HuH-7 (cell line): ENCODE results near the gene ARPC1B.

ENCODE experiments used
- DNase-seq: peaks from one replicate; pipeline ENCODE4 v3.0.0; 2011; ENCODE audit warnings: low spot score

Gene ARPC1B

DNA sequence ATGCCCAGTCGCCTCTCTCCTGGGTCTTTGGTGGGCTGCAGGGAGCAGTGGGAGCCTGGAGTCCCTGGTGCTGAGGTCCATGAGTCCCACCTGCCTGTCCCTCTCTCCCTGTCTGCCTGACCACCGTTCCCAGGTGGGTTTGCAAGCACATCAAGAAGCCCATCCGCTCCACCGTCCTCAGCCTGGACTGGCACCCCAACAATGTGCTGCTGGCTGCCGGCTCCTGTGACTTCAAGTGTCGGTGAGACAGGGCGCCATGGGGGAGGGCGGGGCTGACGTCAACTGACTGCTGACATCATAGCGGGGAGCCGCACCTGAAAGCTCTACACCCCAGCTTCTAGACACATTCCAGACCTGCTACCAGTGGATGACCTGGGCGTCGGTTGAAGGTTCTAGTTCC lies 15.2 kb downstream of the ARPC1B start:
- no peak for DNase-seq

DNA sequence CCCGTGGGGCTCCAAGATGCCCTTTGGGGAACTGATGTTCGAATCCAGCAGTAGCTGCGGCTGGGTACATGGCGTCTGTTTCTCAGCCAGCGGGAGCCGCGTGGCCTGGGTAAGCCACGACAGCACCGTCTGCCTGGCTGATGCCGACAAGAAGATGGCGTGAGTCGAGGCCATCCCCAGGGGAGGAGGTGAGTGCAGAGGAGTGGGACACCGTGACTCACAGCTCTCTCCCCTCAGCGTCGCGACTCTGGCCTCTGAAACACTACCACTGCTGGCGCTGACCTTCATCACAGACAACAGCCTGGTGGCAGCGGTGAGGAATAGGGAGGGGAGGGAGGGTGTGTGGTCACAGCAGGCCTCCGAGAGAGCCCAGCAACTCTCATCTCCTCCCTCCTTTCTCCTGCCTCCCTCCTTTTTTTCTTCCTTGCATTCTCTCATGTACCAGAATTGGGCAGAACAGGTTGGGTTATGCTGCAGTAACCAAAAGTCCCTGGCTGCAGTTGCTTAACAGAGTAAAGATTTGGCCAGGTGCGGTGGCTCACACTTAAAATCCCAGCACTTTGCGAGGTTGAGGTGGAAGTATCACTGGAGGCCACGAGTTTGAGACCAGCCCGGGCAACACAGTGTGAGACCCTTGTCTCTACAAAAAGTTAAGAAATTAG lies 16.5 kb downstream of the ARPC1B start:
- DNase-seq: no peak

GRCh38 chr7:99392046-99392445 lies 17.5 kb downstream of the ARPC1B start:
- no peak for DNase-seq

GRCh38 chr7:99392659-99393354 lies 18.3 kb downstream of the ARPC1B start:
- no peak for DNase-seq

- DNase-seq: no peak
Measured at GRCh38 chr7:99393355-99394187, 19.0 kb downstream of the ARPC1B start.

GRCh38 chr7:99394188-99394502 lies 19.6 kb downstream of the ARPC1B start:
- no peak for DNase-seq

DNA sequence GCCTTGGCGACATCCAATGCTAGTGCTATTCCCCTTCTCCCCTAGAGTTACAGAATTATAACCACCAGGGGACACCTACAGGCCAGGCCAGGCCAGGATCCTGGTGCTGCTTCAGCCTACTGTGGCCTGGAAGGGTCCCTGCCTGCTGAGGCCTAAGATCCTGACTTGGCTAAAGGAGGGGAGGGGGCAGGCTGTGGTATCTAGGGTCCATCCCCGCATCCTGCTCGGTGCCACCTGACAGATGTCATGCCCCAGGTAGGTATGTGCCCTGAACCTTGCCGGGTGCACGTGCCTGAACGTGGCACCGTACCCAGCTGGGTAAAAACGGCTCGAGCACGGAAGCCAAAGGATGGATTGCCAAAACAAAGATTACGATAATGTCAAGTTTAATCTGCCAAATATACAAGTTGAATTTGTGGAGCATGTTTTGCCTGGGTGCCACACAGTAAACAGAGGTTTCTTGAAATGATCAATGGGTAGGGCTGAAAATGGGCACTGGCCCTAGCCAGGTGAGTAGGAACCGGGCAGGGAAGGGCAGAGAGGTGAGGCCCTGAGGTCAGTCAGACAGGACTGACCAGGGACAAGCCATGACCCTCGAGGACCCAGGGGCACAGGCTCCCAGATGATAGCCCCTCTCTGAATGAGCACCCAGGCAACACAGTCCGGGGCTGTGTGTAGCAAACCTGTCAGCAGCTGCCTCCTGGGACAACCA lies 21.2 kb downstream of the ARPC1B start:
- no peak for DNase-seq

DNA sequence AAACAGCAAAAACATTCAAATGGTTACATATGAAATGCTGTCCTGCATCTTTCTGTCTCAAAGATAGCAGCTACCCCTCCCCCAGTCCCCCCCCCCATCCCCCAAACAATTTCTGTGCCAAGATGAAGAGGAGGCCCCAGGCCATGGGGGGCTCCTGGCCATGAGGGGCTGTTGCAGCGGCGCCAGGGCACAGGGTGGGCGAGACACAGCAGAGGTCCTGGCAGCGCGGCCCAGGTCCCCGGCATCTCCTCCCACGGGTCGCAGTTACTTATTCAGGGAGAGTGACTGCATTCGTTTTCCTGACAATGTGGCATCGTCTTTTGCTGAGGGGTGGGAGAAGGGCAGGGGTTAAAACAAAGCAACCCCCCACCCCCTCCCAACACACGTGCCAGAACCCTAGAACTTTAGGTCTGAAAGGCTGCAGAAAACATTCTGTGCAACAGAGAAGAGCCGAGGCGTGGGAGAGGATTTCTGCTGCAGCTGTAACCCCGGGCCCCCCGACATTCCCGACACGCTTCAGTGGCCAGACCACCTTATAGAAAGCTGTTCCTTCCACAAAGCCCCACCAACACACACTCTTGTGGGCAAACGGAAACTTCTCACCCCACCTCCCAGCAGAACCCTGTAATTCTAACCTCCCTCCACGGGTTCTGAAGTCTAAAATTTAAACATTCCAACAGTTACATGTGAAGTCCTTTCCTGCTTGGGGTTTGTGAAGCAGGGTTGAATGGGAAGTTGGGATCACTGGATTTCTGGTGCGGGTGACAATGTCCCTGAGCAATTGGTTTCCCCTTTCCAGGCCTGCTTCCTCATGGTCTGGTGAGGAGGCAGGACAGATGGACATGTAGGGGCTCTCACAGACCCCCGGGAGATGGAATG lies 22.1 kb downstream of the ARPC1B start:
- no peak for DNase-seq

GRCh38 chr7:99397297-99397983 lies 22.9 kb downstream of the ARPC1B start:
- DNase-seq: no peak

DNA sequence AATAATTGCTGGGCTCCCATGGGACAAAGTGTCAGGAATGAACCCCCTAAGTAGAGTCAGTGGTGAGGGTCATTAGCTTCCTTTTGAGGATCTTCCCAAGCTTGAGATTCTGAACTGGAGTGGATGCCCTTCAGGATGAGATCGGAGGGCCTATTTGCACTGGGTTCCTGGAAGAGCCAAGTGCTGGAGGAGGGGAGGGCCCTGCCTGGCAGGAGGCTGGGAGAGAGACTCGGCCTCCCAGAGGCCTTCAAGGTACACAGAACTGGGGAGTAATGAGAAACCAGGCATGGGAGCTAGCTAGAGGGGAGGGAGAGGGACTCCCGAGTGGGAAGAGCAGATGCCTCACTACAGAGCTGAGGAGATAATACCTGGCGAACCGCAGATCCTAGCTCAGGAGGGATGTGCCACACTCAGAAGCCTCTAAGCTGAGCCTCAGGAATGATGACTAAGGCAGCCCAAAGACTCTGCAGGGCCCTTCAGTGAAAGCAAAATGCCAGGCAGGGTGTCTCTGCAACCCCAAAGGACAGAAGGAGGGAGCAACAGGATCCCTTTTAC lies 24.4 kb downstream of the ARPC1B start:
- no peak for DNase-seq

- DNase-seq: no peak
Measured at GRCh38 chr7:99399597-99399996, 25.1 kb downstream of the ARPC1B start.

DNA sequence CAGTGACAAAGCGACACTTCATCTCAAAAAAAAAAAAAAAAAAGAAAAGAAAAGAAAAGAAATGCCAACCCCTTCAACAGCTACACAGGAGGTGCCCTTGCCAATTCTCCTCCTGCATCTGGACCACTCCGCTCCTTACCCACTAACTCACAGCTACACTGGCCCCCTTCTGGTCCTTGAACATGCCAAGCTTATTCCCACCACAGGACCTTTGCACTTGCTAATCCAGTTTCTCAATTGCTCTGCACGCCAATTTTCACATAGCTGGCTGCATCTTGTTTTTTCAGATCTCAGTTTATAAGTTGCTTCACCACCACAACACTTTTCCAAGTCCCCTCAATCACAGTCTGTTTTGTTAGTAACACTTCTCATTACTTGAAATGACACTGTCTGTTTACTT lies 28.3 kb downstream of the ARPC1B start:
- DNase-seq: no peak

DNA sequence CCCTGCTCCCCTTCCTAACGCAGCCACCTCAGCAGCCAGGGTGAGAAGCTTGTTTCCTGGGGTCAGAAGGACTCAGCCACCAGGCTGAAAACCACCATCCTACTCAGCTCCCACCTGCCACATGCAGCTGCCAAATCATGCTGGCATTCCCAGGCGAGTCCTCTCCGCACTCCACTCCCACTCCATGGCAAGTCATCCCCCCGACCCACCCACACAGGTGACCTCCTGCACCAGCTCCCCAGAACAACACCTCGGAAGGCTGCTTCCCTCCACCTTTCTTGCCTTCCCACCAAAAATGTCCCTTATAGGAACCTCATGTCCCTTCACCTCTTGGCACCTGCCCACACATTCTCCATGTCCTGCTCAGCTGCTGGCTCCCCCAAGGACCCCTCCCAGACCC lies 29.2 kb downstream of the ARPC1B start:
- no peak for DNase-seq

DNA sequence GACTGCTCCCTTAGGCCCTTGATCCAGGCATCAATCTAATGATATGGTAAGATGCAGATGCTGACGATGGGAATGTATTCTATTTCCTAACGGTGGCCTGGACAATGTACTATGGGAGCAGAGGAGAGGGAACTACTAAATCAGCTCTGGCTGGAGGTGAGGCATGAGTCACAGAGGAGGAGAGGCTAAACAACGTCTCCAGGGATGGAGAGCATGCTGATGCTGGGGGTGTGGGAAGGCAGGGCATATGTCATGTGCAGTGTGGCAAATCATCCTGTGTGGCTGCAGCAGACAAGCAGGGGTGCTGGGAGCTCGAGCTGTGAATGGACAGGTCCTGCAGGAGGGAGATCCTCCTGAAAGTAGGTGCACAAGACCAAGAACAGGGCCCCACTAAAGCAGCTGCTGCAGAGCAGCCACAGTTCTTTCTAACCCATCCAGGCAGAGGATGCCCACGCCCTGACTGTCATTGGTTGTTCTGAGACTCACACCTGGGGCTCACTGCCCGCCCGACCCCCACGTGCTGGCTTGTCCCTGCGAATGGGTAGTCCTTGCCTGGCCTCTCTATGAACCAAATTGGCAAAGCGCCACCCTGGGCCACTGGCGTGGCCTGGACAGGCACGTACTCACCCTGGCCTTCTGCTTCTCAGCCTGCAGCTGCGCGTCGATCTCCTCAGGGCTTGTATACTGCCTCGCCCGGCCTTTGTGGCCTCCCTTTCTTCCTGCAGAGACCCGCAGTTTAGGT lies 29.9 kb downstream of the ARPC1B start:
- DNase-seq: no peak

GRCh38 chr7:99404977-99405320 lies 30.4 kb downstream of the ARPC1B start:
- DNase-seq: no peak

GRCh38 chr7:99406557-99406956 lies 32.0 kb downstream of the ARPC1B start:
- no peak for DNase-seq

DNA sequence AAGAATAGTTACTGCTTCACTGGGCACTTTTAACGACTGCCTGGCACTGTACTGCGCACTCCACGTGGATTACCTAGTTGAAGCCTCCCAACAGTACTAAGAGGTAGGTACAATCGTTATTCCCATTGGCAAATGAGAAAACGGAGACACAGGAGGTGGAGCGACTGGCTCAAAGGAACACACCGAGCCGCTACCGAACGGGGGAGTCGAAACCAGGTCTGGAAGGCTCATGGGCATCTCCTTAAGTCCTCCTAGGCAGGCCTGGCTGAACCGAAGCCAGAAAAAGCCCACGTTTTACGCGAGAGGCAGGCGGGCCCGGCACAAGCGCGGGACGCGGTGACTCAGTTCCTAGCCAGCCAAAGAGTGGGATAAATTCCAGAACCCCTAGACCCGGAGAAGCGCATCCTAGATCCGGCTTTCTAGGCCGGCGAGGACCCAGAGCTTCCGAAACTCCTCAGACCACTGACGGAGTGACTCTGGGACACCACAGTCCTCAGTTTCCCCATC lies 33.4 kb downstream of the ARPC1B start:
- peak; percentile 56 for DNase-seq

GRCh38 chr7:99408379-99409191 lies 34.1 kb downstream of the ARPC1B start, which contains the start of the genes BUD31 and PDAP1:
Gene BUD31, plus strand, starts transcription at chr7:99408969. Its CDS starts 2,124 bp downstream, at chr7:99411093.
Gene PDAP1, minus strand, starts transcription at chr7:99408597. Its CDS starts 49 bp downstream, at chr7:99408548.
- DNase-seq: peak; percentile 97

DNA sequence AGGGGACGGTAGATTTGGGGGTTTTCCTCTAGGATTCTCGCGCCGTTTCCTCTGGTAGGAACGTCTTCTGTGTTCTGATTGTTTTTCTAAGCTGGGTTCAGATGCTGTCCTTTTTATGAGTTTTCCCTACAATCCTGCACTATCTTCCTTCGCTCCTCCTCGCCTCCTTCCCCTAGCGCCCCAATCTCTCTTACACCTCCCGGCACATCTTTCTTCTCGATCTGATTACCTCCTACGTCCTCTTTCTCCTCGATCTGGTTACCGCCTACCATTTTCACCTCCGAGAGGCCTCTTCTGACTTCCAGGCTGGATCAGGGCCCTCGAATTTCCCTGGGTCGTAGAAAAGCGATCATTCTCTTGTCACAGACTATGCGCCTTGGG lies 34.7 kb downstream of the ARPC1B start:
- no peak for DNase-seq
